ENCODE results near the gene PARD3.

DNA sequence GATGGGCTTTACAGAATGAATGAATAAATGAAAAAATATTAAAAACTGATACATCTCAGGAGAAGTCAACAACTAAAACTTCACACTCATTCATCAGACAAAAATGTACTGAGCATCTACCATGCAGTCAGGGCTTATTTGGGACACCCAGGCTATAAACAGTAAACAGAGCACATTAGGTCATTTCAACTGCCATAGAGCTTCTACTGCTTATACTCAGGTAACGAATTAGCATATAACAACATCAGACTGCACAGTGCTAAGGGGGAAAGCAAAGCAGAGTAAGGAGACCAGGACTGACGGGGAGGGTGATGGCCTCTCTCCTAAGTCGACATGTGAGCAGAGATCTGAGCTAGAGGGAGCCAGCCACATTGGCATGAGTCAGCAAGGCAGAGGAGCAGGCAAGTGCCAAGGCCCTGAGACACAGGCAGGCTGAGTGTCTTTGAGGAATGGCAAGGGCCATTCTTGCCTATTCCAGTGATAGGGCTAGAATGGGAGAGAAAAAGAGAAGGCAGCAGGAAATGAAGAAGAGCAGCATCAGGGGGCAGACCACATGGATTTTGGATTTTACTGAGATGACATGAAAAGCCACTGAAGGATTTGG, 528.9 kb downstream of the PARD3 start:
- no peak for TF ChIP-seq SREBF2 (IDR thresholded peaks at IDR 0.05)
- no peak for TF ChIP-seq MYC (IDR thresholded peaks at IDR 0.05; ENCODE audit: borderline replicate concordance, low read length)
- no peak for TF ChIP-seq CTCF (IDR thresholded peaks at IDR 0.05)
- TF ChIP-seq KDM1A (IDR thresholded peaks at IDR 0.05; ENCODE audit: low read depth) = no peak
- no peak for TF ChIP-seq NFE2L2 (conservative IDR thresholded peaks at IDR 0.05; ENCODE audit: low read length)
- peak; percentile 59 for TF ChIP-seq MAX (IDR thresholded peaks at IDR 0.05)
- TF ChIP-seq HDAC2 (IDR thresholded peaks at IDR 0.05) = no peak
- no peak for TF ChIP-seq POLR2A (IDR thresholded peaks at IDR 0.05; ENCODE audit: low read length)
- TF ChIP-seq JUN (IDR thresholded peaks at IDR 0.05) = no peak
- no peak for TF ChIP-seq GATA3 (IDR thresholded peaks at IDR 0.05; ENCODE audit: borderline replicate concordance)
- no peak for TF ChIP-seq NR3C1 (IDR thresholded peaks at IDR 0.05)
- TF ChIP-seq E2F6 (IDR thresholded peaks at IDR 0.05; ENCODE audit: borderline replicate concordance, low read depth) = no peak
- no peak for TF ChIP-seq HEYL (CRISPR knock-in tag; IDR thresholded peaks at IDR 0.05)
- TF ChIP-seq RAD21 (conservative IDR thresholded peaks at IDR 0.05 in 1 of 2, IDR thresholded peaks at IDR 0.05 in 1 of 2) = no peak

Measured in A549 (cell line).